GM19463 (cell line): Measurements from ENCODE around the gene KIF5A.

Source experiments
- ATAC-seq: cut with Tn5 transposase; IDR thresholded peaks from one replicate; pipeline ENCODE4 v1.9.1; 2021; ENCODE audit warnings: mild to moderate bottlenecking, moderate library complexity; ENCODE audit not compliant: unreplicated experiment

The KIF5A gene

GRCh38 chr12:57604454-57604991 lies 54.7 kb downstream of the KIF5A start, which contains the start of gene DTX3:
DTX3 (plus strand) TSS chr12:57604824; CDS start chr12:57606518, 1,694 bp downstream.
- peak; percentile 54 for ATAC-seq

- peak; percentile 32 for ATAC-seq
Measured at GRCh38 chr12:57604992-57605810, 55.4 kb downstream of the KIF5A start.

GRCh38 chr12:57605811-57606311 lies 56.0 kb downstream of the KIF5A start:
- ATAC-seq = no peak

- no peak for ATAC-seq
Measured at GRCh38 chr12:57606399-57606798, 56.6 kb downstream of the KIF5A start.

GRCh38 chr12:57606821-57607220 lies 57.0 kb downstream of the KIF5A start:
- ATAC-seq = no peak

GRCh38 chr12:57607958-57608663 lies 58.3 kb downstream of the KIF5A start:
- ATAC-seq = no peak

- ATAC-seq = no peak
Measured at GRCh38 chr12:57609101-57609780, 59.4 kb downstream of the KIF5A start.

GRCh38 chr12:57609781-57610553 lies 60.1 kb downstream of the KIF5A start:
- no peak for ATAC-seq

- no peak for ATAC-seq
Measured at GRCh38 chr12:57610554-57611107, 60.8 kb downstream of the KIF5A start.

- ATAC-seq = no peak
Measured at GRCh38 chr12:57611108-57611826, 61.4 kb downstream of the KIF5A start, which contains the start of gene ARHGEF25. ARHGEF25 (plus strand) TSS chr12:57611435; CDS start chr12:57611895, 460 bp downstream.

- no peak for ATAC-seq
Measured at GRCh38 chr12:57611827-57612710, 62.2 kb downstream of the KIF5A start.

GRCh38 chr12:57612711-57613426 lies 63.0 kb downstream of the KIF5A start:
- no peak for ATAC-seq

GRCh38 chr12:57613427-57614109 lies 63.7 kb downstream of the KIF5A start:
- ATAC-seq = no peak

- peak; percentile 62 for ATAC-seq
Measured at GRCh38 chr12:57614178-57614947, 64.5 kb downstream of the KIF5A start.

- no peak for ATAC-seq
Measured at GRCh38 chr12:57614948-57615500, 65.2 kb downstream of the KIF5A start.

GRCh38 chr12:57615637-57616036 lies 65.8 kb downstream of the KIF5A start:
- ATAC-seq = no peak
